HG03342 (cell line): ENCODE results near the gene RNF11.

ENCODE experiments used
- ATAC-seq: cut with Tn5 transposase; IDR thresholded peaks from one replicate; pipeline ENCODE4 v1.9.1; 2021; ENCODE audit warnings: mild to moderate bottlenecking, moderate library complexity; ENCODE audit not compliant: unreplicated experiment

RNF11 gene

DNA sequence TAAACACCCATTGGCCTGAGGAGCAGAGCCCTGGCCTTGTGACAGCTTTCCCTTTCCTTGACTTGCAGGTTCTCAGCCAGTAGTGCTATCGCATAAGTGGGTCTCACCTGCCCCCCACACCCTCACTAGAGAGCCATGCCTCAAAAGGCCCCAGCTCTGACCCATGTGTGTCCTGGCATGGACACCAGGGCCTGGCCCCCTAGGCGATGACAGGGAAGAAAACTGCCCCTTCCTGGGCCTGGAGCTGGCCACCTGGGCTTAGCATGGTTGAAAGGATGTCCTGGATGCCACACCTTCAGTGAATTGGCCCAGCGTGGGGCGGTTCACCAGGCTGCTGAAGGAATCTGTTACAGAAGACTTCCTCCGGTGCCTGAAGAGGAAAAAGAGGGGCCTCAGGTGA lies 75.8 kb downstream of the RNF11 start:
- no peak for ATAC-seq

DNA sequence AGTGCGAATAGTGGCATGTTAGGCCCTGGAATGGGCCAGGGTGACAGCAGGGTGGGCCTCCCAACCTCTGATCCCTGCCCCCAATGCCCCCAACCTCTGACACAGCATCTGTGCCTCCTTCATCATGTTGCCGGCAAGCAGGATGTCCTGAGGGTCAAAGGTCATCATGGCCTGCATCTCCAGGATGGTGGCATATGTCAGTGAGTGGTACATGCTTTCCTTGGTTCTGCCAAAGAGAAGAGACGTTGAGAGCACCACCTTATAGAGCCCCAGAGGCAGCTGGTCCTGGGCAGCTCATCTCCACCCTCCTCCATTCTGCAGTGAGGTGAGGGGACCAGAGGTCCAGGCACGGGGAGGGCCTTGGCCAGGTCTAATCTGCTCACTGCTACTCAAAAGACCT lies 76.6 kb downstream of the RNF11 start:
- ATAC-seq: no peak

DNA sequence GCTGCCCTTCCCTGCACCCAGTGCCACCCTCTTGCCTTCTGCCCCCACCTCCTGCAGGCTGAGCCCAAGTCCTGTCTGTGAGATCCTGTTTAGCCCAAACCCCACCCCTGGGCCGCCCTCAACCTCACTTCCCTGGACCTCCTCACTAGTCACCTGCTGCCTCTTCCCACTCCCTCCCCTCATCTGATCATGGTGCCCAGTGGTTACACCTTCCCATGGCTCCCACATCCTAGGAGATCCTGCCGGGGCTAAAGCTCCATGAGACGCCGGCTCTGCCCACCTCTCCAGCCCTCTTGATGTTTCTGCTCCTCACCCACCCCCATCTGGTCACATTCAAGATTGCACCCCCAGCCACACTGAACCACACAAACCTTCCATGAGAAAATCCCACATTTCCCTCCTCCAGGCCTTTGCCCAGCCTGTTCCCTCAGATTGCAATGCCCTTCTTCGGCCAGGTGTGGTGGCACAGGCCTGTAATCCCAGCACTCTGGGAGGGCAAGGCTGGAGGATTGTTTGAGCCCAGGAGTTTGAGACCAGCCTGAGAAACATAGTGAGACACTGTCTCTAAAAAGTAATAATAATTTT lies 77.3 kb downstream of the RNF11 start:
- no peak for ATAC-seq

DNA sequence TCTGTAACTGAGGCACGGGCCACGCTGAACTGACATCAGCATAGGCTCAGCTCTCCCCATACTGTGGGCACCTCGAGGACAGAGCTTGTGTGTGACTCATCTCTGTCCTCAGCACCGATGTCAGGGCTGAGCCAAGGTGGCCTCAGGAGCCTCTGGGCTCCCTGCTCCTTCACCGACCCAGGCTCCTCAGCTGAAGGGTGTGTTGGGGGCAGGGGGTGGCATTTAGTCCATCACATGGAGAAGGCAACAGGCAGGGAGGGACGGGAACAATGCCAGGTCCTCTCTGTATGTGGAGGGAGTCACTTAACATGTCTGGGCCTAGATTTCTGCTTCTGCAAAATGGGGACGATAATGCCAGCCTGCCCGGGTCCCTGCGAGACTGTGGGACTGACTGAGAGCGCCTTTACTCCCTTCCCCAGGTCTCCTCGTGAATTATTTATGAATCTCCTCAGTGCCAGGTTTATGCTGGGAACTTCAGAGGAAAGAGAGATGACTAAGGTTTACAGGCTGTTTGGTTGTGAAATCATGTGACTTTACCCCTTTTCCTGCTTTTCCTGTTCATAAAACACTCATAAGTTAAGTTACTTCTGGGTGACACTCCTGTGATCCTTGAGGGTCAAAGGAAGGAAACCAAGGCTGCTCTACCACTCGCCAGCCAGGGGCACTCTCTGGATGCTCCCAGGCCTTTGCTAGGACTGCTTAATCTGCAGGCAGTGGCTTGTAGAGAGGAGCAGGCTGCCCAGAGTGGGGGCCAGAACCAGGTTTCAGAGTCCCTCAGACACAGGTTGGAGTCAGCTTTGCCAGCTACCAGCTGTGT lies 78.1 kb downstream of the RNF11 start:
- no peak for ATAC-seq

DNA sequence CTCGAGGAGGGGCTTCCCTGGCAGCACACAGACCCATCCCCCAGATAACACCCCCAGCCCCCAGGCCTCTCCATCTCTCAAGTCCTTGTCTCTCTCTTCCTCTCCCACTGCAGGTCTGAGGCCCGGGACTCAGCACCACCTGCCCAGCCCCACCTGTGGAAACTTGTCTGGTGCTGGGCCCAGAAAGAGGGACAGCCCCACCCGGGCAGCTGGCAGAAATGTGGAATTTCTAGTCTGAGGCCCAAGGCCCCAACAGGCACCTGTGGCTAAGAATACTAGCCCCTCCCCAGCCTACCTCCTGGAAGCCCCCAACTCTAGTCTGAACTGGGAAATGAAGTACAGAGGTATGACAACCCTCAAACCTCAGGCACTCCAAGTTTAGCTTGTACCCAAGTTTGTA lies 78.9 kb downstream of the RNF11 start:
- ATAC-seq: no peak

DNA sequence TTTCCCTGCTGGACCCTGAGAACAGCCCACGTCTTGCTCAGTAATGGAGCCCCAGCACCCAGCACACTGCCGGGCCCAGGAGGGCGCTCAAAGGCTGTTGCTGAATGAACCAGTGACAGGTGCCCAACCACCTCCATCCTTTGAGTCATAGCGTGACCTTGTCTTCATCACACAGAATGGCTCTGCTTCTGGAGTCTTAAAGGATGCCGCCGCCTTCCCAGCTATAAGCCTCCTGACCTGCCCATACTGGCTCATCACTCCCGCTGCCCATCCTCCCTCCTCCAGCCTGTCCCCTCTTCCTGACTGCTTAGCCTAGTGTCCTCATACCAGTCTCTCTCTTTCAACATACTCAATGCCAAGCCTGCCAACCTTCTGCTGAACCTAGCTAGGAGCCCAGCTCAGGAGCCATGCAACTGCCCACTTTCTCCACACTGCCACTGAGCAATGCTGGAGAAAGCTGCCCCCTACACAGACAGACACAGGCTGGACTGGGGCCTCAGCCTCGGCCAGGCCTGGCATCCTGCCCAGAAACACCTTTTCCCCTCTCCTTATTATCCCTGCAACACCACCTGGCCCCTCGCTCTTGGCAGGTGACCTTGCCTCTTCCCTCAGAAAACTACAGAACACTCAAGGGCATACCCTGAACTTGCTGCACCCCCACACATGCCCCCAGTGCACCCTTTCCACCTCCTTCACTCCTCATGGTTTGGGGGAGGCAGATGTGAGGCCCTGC lies 80.2 kb downstream of the RNF11 start:
- no peak for ATAC-seq

DNA sequence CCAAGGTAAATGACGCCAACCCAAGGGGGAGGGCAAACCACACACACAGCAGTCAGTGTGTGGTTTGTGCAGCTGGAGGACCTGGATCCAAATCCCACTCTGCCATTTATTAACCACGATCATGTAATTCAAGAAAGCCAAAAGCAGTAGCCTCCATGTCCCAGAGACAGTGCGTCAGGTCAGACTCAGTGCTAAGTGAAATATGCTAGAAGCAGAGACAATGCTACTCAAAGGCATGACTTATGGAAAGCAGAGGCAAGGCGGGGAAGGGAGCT lies 80.7 kb downstream of the RNF11 start:
- ATAC-seq: no peak

DNA sequence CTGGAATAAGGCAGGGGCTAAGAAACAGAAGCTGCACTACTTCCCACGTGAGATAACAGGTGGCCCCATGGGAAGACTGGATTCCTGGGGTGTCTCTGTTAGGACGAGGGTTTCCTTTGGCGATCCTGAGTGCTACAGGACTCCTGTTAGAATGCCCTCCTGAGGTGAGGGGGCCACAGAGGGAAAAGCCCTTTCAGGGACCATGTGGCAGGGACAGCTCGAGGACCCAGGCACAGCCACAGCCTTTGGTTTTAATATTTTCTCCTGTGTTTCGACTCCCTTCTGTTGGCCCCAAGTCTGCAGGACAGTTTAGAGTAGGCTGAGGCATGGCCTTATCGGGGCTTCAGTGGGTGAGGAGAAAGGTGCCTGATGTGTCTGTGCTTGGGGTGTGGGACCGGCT lies 81.7 kb downstream of the RNF11 start:
- ATAC-seq: no peak

DNA sequence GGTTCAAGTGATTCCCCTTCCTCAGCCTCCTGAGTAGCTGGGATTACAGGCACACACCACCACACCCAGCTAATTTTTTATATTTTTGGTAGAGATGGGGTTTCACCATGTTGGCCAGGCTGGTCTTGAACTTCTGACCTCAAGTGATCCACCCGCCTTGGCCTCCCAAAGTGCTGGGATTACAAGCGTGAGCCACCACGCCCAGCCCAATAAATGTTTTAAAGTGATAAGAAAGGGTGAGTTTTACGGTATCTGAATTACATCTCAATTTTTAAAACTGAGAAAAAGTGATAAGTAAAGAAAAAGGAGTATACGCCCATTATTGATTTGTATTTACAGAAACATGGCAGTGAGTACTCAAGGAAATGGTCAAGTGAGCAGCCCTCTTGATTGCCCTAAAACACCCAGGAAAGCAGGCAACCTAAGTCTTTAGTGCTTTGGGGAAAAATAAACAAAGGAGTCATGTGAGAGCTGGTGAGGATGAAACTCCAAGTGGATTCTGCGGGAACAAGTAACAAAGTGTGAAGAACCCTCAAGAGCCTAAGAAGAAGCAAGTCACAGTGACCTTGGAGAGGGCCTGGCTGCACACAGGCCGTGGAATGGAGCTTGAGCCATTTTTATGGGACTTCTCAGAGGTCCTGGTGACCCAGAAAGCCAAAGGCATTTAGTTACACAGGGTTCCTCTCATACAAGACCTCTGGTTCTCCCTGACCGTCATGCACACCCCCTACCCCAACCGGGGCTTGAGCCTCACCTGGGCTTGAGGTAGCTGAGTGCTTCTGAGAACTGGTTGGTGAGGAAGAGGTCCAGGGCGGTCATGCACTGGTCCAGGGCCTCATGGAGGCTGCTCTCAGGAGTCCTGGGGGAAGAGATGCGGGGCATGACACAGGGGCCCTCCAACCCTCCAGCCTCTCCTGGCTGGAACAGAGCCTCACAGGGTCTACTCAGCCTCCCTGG lies 85.2 kb downstream of the RNF11 start:
- no peak for ATAC-seq

DNA sequence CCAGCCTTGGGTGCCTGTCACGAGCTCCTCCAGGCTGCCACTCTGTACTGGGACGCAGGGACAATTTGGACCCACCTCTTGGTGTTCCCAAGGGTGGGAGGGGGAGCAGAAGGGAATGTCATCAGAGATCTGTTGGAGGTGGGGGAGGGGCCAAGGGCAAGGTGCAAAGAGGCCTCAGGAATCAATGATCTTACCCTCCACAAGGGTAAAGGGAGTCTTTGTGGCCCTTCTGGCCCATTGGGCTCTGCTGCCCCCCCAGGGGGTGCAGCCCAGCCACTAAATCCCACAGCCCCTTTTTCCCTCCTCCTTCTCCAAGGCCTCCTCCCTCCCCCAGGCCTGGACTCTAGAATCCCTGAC lies 85.8 kb downstream of the RNF11 start:
- ATAC-seq: no peak

DNA sequence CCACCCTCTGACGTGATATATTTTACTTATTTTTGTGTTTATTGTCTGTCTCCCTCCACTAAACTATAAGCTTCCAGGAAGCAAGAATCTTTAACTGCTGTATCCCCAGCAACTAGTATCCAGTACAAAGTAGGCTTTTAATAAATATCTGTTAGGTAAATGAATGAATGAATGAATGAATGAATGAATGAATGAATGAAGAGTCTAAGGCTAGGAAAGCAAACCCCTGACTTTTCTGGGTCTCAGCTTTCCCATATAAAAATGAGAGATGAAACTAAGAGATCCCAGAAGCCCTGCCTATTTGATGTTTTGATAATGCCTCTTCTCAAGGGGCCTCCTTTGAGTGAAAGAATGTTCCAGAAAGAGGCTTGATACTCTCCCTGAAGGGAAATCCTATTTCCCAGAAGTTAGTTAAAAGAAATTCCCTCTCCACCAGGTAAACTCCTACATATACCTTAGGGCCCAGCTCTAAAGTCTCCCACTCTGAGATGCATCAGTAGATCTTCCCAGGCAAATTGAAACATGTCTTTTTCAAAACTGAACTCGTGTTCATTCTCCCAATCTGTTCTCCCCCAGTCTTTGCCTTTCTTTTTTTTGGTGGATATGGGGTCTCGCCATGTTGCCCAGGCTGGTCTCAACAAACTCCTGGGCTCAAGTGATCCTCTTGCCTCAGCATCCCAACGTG lies 86.5 kb downstream of the RNF11 start:
- no peak for ATAC-seq
